ENCODE measurements around the gene MTA1. TPM values are rescaled to one million over a fixed set of nuclear protein-coding genes. Genes with fewer than 3 reads are reported as not detected.

Gene MTA1
- total and polyA plus RNA-seq, 7 donors: 22.6 to 48.6 (median 41.1) TPM

- no peak for TF ChIP-seq CTCF (IDR thresholded peaks at IDR 0.05)
- 85 to 88% (median 87%) methylated on average over 12 of the region's 12 CpGs for WGBS, 3 donors
- no peak for DNase-seq
- no peaks in the 10 kb centered on the region for H3K27me3 ChIP-seq (ENCODE audit: insufficient read depth in 3 of 3, low read length in 2 of 3)
- no peaks in the 10 kb centered on the region for H3K4me1 ChIP-seq
- no peaks in the 10 kb centered on the region for H3K36me3 ChIP-seq (ENCODE audit: insufficient read depth in 1 of 2, low read depth in 1 of 2)
- H3K4me3 ChIP-seq: no peak overlapping the region
- intact Hi-C loops (cut with DNase I): no loop called here
- H3K27ac ChIP-seq: no peak overlapping the region
- no peaks in the 10 kb centered on the region for H3K9me3 ChIP-seq
- ATAC-seq: no peak
These were observed 16.8 kb downstream of the MTA1 start for GRCh38 chr14:105436402-105436801.

GRCh38 chr14:105436891-105437722 is 17.5 kb downstream of the MTA1 start:
- WGBS, 3 donors: 86 to 92% (median 91%) methylated on average over 30 to 31 of the region's 31 CpGs
- intact Hi-C loops (cut with DNase I): no loop called here
- Histone ChIP-seq H3K4me1 (no peaks in the 10 kb centered on the region), H3K27me3 (ENCODE audit: insufficient read depth in 3 of 3, low read length in 2 of 3) (no peaks in the 10 kb centered on the region), H3K9me3 (no peaks in the 10 kb centered on the region), H3K36me3 (ENCODE audit: insufficient read depth in 1 of 2, low read depth in 1 of 2) (peaks cover 0 to under 1% of the 10 kb centered on the region in 2 donors), H3K4me3 (no peak overlapping the region), H3K27ac (no peak overlapping the region)
- no peak for DNase-seq
- no peak for TF ChIP-seq CTCF (IDR thresholded peaks at IDR 0.05)
- no peak for ATAC-seq

- Histone ChIP-seq H3K9me3 (no peaks in the 10 kb centered on the region), H3K4me3 (no peak overlapping the region), H3K4me1 (no peaks in the 10 kb centered on the region), H3K27me3 (ENCODE audit: insufficient read depth in 3 of 3, low read length in 2 of 3) (no peaks in the 10 kb centered on the region), H3K36me3 (ENCODE audit: insufficient read depth in 1 of 2, low read depth in 1 of 2) (peaks cover 0 to 4% of the 10 kb centered on the region in 2 donors), H3K27ac (no peak overlapping the region)
- ATAC-seq: no peak
- DNase-seq: no peak
- no peak for TF ChIP-seq CTCF (IDR thresholded peaks at IDR 0.05)
- 88 to 93% (median 91%) methylated on average over 17 to 18 of the region's 18 CpGs for WGBS, 3 donors
- intact Hi-C loops (cut with DNase I): no loop called here
These were observed 18.3 kb downstream of the MTA1 start for GRCh38 chr14:105437723-105438500.

- Histone ChIP-seq H3K27me3 (ENCODE audit: insufficient read depth in 3 of 3, low read length in 2 of 3) (no peaks in the 10 kb centered on the region), H3K4me1 (no peaks in the 10 kb centered on the region), H3K36me3 (ENCODE audit: insufficient read depth in 1 of 2, low read depth in 1 of 2) (peaks cover 0 to 4% of the 10 kb centered on the region in 2 donors), H3K4me3 (no peak overlapping the region), H3K27ac (no peak overlapping the region), H3K9me3 (no peaks in the 10 kb centered on the region)
- intact Hi-C loops (cut with DNase I): no loop called here
- ATAC-seq: no peak
- 87 to 91% (median 89%) methylated on average over 11 of the region's 11 CpGs for WGBS, 3 donors
- no peak for DNase-seq
- TF ChIP-seq CTCF (IDR thresholded peaks at IDR 0.05): no peak
These were observed 19.6 kb downstream of the MTA1 start for GRCh38 chr14:105439179-105439578.

All from psoas muscle (tissue), 8 donors.